Muscle of leg (tissue), 11 donors: Measurements from ENCODE around the gene NLRP12. TPM values are rescaled to one million over a fixed set of nuclear protein-coding genes. Genes with fewer than 3 reads are reported as not detected.
"Not testable (repeated sequence)": the region's sequence is repeated elsewhere in the genome, so short reads cannot be mapped to it uniquely, and the experiment has no call there.

Source experiments
- DNase-seq: peaks from one replicate; pipeline ENCODE4 v3.0.0; 2013
- H3K27ac ChIP-seq: one replicate; pipeline ENCODE4 v1.5.1; 2013; ENCODE audit warnings: mild to moderate bottlenecking, low read length, control low read depth
- H3K27me3 ChIP-seq: one replicate; pipeline ENCODE4 v1.6.1; 2013; ENCODE audit warnings: low read length; ENCODE audit not compliant: control insufficient read depth, insufficient read depth
- H3K36me3 ChIP-seq: one replicate; pipeline ENCODE4 v1.6.1; 2013; ENCODE audit warnings: low read length; ENCODE audit not compliant: control insufficient read depth, insufficient read depth
- H3K4me1 ChIP-seq: one replicate; pipeline ENCODE4 v1.6.1; 2013; ENCODE audit warnings: low read length; ENCODE audit not compliant: control insufficient read depth, insufficient read depth
- H3K4me3 ChIP-seq: one replicate; pipeline ENCODE4 v1.5.1; 2013; ENCODE audit warnings: low read length, control low read depth
- H3K9me3 ChIP-seq: replicated peaks from 2 replicates; pipeline ENCODE4 v1.6.1; 2013; ENCODE audit warnings: low read depth, low read length; ENCODE audit not compliant: control insufficient read depth
- WGBS: methylation state at CpG from one replicate; pipeline ENCODE4 v1.1.5; 2013; ENCODE audit warnings: missing lambda C conversion rate; ENCODE audit not compliant: insufficient coverage; 5-methylcytosine and 5-hydroxymethylcytosine counted together
- polyA plus RNA-seq, 8 donors: library from polyadenylated mRNA; unstranded; fragments of 120-200 nt; gene quantifications; one replicate each; pipeline versions ENCODE4 v1.2.1 to v1.2.3, GENCODE V29; 2013; ENCODE audit warnings: inconsistent platforms in 1 of 8, low replicate concordance in 1 of 8; ENCODE audit not compliant: insufficient read length in 8 of 8, insufficient read depth in 1 of 8
- total RNA-seq: library from RNA; stranded (reverse); fragments of 120-200 nt; gene quantifications from one replicate; pipeline ENCODE4 v1.2.4, GENCODE V29; 2013

Gene NLRP12
- total and polyA plus RNA-seq, 9 donors, result 0.22 to 0.49 (median 0.33) TPM

- WGBS, result no CpG with 5 or more reads among the region's 4 CpGs
- Histone ChIP-seq H3K27me3 (no peaks in the 10 kb centered on the region), H3K4me3 (no peak overlapping the region), H3K9me3 (no peaks in the 10 kb centered on the region), H3K27ac (no peak overlapping the region), H3K4me1 (no peaks in the 10 kb centered on the region), H3K36me3 (no peaks in the 10 kb centered on the region)
- no peak for DNase-seq
These were observed 41.4 kb downstream of the NLRP12 start for GRCh38 chr19:53782698-53783097.

GRCh38 chr19:53781332-53781731 lies 42.8 kb downstream of the NLRP12 start:
- H3K4me1 ChIP-seq, DNase-seq: not testable (repeated sequence)
- WGBS, result 81% methylated on average over 3 of the region's 8 CpGs

GRCh38 chr19:53780506-53780905 lies 43.6 kb downstream of the NLRP12 start:
- no peak overlapping the region for H3K27ac ChIP-seq
- H3K27me3 ChIP-seq, result no peaks in the 10 kb centered on the region
- WGBS, result no CpG with 5 or more reads among the region's 1 CpG
- DNase-seq, result no peak
- H3K4me3 ChIP-seq, result no peak overlapping the region
- no peaks in the 10 kb centered on the region for H3K9me3 ChIP-seq
- H3K36me3 ChIP-seq, result no peaks in the 10 kb centered on the region
- H3K4me1 ChIP-seq, result no peaks in the 10 kb centered on the region

More at GRCh38 chr19:53781332-53781731, 42.8 kb downstream of the NLRP12 start:
- not testable (repeated sequence) for H3K27me3 ChIP-seq, H3K9me3 ChIP-seq, H3K27ac ChIP-seq, H3K36me3 ChIP-seq, H3K4me3 ChIP-seq

GRCh38 chr19:53775524-53775923 lies 48.6 kb downstream of the NLRP12 start:
- H3K9me3 ChIP-seq, result no peaks in the 10 kb centered on the region
- no peak overlapping the region for H3K4me3 ChIP-seq
- H3K27ac ChIP-seq, result no peak overlapping the region
- no peaks in the 10 kb centered on the region for H3K4me1 ChIP-seq
- H3K36me3 ChIP-seq, result no peaks in the 10 kb centered on the region
- no peak for DNase-seq
- no peaks in the 10 kb centered on the region for H3K27me3 ChIP-seq
- WGBS, result 65% methylated on average over 14 of the region's 18 CpGs

- not testable (repeated sequence) for H3K9me3 ChIP-seq, H3K4me1 ChIP-seq, H3K4me3 ChIP-seq, DNase-seq, H3K36me3 ChIP-seq, H3K27me3 ChIP-seq, H3K27ac ChIP-seq
- WGBS, result no CpG with 5 or more reads among the region's 7 CpGs
These were observed 49.6 kb downstream of the NLRP12 start for GRCh38 chr19:53774491-53774890.

- H3K4me3 ChIP-seq, result no peak overlapping the region
- DNase-seq, result no peak
- H3K9me3 ChIP-seq, result no peaks in the 10 kb centered on the region
- H3K27me3 ChIP-seq, result no peaks in the 10 kb centered on the region
- H3K36me3 ChIP-seq, result no peaks in the 10 kb centered on the region
- WGBS, result 13% methylated on average over 2 of the region's 4 CpGs
- H3K27ac ChIP-seq, result no peak overlapping the region
- no peaks in the 10 kb centered on the region for H3K4me1 ChIP-seq
These were observed 50.1 kb downstream of the NLRP12 start for GRCh38 chr19:53773999-53774398.

GRCh38 chr19:53772943-53773342 lies 51.2 kb downstream of the NLRP12 start:
- Histone ChIP-seq H3K27me3 (no peaks in the 10 kb centered on the region), H3K4me1 (no peaks in the 10 kb centered on the region), H3K36me3 (no peaks in the 10 kb centered on the region), H3K9me3 (no peaks in the 10 kb centered on the region), H3K4me3 (no peak overlapping the region), H3K27ac (no peak overlapping the region)
- whole genome bisulfite sequencing, result 0% methylated on average over 4 of the region's 5 CpGs
- peak; percentile 54 for DNase-seq

GRCh38 chr19:53771144-53771543 lies 53.0 kb downstream of the NLRP12 start:
- no peaks in the 10 kb centered on the region for H3K9me3 ChIP-seq
- no peak overlapping the region for H3K4me3 ChIP-seq
- DNase-seq, result no peak
- no peaks in the 10 kb centered on the region for H3K4me1 ChIP-seq
- no peak overlapping the region for H3K27ac ChIP-seq
- H3K27me3 ChIP-seq, result no peaks in the 10 kb centered on the region
- no peaks in the 10 kb centered on the region for H3K36me3 ChIP-seq
- 80% methylated on average over 1 of the region's 4 CpGs for WGBS

GRCh38 chr19:53769696-53770309 lies 54.3 kb downstream of the NLRP12 start:
- DNase-seq, H3K4me3 ChIP-seq, H3K36me3 ChIP-seq, H3K27me3 ChIP-seq, H3K27ac ChIP-seq, H3K9me3 ChIP-seq, H3K4me1 ChIP-seq: not testable (repeated sequence)
- 90% methylated on average over 12 of the region's 12 CpGs for WGBS

GRCh38 chr19:53768401-53768800 lies 55.7 kb downstream of the NLRP12 start:
- no peak for DNase-seq
- Histone ChIP-seq H3K4me1 (no peaks in the 10 kb centered on the region), H3K27me3 (no peaks in the 10 kb centered on the region), H3K9me3 (no peaks in the 10 kb centered on the region), H3K4me3 (no peak overlapping the region), H3K27ac (no peak overlapping the region), H3K36me3 (no peaks in the 10 kb centered on the region)
- 93% methylated on average over 27 of the region's 27 CpGs for WGBS

GRCh38 chr19:53758991-53759390 lies 65.1 kb downstream of the NLRP12 start:
- H3K4me1 ChIP-seq, H3K9me3 ChIP-seq, H3K27ac ChIP-seq, H3K36me3 ChIP-seq, DNase-seq, H3K27me3 ChIP-seq, H3K4me3 ChIP-seq: not testable (repeated sequence)
- WGBS, result 70% methylated on average over 1 of the region's 2 CpGs
